PFSK-1 (cell line): Measurements from ENCODE around the gene DDOST.

Source experiments
- FOXP2 ChIP-seq: optimal IDR thresholded peaks from 2 replicates; pipeline ENCODE3; 2011; ENCODE audit warnings: borderline replicate concordance, control low read depth, inconsistent platforms; ENCODE audit not compliant: insufficient read depth; ENCODE audit errors: extremely low read length, extremely low read depth
- POLR2AphosphoS5 ChIP-seq: IDR thresholded peaks from 2 replicates; pipeline ENCODE4 v1.6.1; 2012; ENCODE audit warnings: low read depth, mild to moderate bottlenecking, control low read depth, low read length, moderate library complexity
- REST ChIP-seq, 2 experiments: IDR thresholded peaks; 2 replicates each; pipeline versions ENCODE4 v1.6.1 to v1.8.0; 2011 to 2012; ENCODE audit warnings: low read depth in 2 of 2, low read length in 2 of 2, control low read depth in 1 of 2, inconsistent platforms in 1 of 2, mild to moderate bottlenecking in 1 of 2, moderate library complexity in 1 of 2; ENCODE audit not compliant: insufficient read depth in 1 of 2
- SIN3A ChIP-seq: IDR thresholded peaks from 2 replicates; pipeline ENCODE4 v1.6.1; 2012; ENCODE audit warnings: mild to moderate bottlenecking, low read length, moderate library complexity, borderline replicate concordance; ENCODE audit not compliant: insufficient read depth
- TAF1 ChIP-seq: IDR thresholded peaks from 2 replicates; pipeline ENCODE4 v1.6.1; 2012; ENCODE audit warnings: low read length, control low read depth, borderline replicate concordance; ENCODE audit not compliant: insufficient read depth

Gene DDOST

GRCh38 chr1:20632386-20632785 is 28.8 kb downstream of the DDOST start:
- TF ChIP-seq FOXP2 (no peak), REST (IDR thresholded peaks at IDR 0.05; ENCODE audit: insufficient read depth in 1 of 2, low read depth in 2 of 2, low read length in 2 of 2) (no peak), TAF1 (no peak), SIN3A (no peak), POLR2AphosphoS5 (no peak)

GRCh38 chr1:20630729-20631128 is 30.4 kb downstream of the DDOST start:
- no peak for TF ChIP-seq TAF1
- TF ChIP-seq REST (IDR thresholded peaks at IDR 0.05; ENCODE audit: insufficient read depth in 1 of 2, low read depth in 2 of 2, low read length in 2 of 2): no peak
- no peak for TF ChIP-seq SIN3A
- TF ChIP-seq POLR2AphosphoS5: no peak
- no peak for TF ChIP-seq FOXP2

- TF ChIP-seq TAF1 (no peak), SIN3A (no peak), FOXP2 (no peak), REST (IDR thresholded peaks at IDR 0.05; ENCODE audit: insufficient read depth in 1 of 2, low read depth in 2 of 2, low read length in 2 of 2) (no peak), POLR2AphosphoS5 (no peak)
Observed at GRCh38 chr1:20626524-20626923, 34.6 kb downstream of the DDOST start.

GRCh38 chr1:20626098-20626427 is 35.1 kb downstream of the DDOST start:
- TF ChIP-seq TAF1: no peak
- no peak for TF ChIP-seq POLR2AphosphoS5
- TF ChIP-seq FOXP2: no peak
- no peak for TF ChIP-seq REST (IDR thresholded peaks at IDR 0.05; ENCODE audit: insufficient read depth in 1 of 2, low read depth in 2 of 2, low read length in 2 of 2)
- no peak for TF ChIP-seq SIN3A
